Kidney epithelial cell (primary cell): ENCODE measurements around the gene ZNF652. TPM values are rescaled to one million over a fixed set of nuclear protein-coding genes. Genes with fewer than 3 reads are reported as not detected.

Experiments
- DNase-seq: peaks from one replicate; pipeline ENCODE4 v3.0.0-alpha.2; 2010; ENCODE audit warnings: low read depth
- H3K27me3 ChIP-seq: 2 replicates; pipeline ENCODE4 v1.6.0; 2011; ENCODE audit warnings: low read length; ENCODE audit not compliant: control insufficient read depth, insufficient read depth
- H3K36me3 ChIP-seq: 2 replicates; pipeline ENCODE4 v1.5.1; 2011; ENCODE audit warnings: low read length; ENCODE audit not compliant: control insufficient read depth, insufficient read depth
- H3K4me3 ChIP-seq: 2 replicates; pipeline ENCODE4 v1.5.1; 2011; ENCODE audit warnings: low read depth, mild to moderate bottlenecking, control low read depth, low read length
- total RNA-seq: library from RNA; depleted of rRNA; stranded (reverse); fragments of >200 nt; gene quantifications from 2 replicates; pipeline ENCODE4 v1.2.3, GENCODE V29; 2015
- TF ChIP-seq, protein P1 (sequence below): IDR thresholded peaks from 2 replicates; pipeline ENCODE4 v1.5.1; 2011; ENCODE audit warnings: mild to moderate bottlenecking, moderate library complexity, low read length, control low read depth, inconsistent platforms; ENCODE audit not compliant: insufficient read depth, poor library complexity, severe bottlenecking

Gene ZNF652
- total RNA-seq, 1 donor from 2014 or later = 21.4 TPM

DNA sequence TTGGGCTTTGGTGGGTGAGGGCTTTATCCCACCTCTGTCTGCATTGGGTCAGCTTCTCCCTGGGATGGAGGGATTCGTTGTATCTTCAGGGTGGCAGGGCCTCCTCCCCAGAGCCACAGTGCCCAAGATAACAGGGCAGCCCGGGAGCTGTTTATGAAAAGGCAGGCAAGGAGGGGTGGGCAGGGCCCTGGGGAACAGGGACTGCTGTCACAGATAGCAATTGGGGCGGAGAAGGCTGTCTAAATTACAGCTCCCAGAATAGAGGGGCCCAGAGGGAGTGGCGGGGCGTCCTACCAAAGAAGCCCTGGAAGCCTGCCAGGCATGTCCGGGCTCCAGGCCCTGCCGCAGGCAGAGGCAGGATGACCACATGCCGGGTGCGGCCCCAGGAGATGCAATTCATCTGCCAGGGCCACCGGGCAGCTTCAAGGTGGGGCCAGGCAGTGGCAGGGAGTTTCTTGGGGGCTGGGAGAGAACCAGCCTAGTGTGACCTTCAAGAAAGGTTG, 112.7 kb downstream of the ZNF652 start:
- TF ChIP-seq, protein P1, sequence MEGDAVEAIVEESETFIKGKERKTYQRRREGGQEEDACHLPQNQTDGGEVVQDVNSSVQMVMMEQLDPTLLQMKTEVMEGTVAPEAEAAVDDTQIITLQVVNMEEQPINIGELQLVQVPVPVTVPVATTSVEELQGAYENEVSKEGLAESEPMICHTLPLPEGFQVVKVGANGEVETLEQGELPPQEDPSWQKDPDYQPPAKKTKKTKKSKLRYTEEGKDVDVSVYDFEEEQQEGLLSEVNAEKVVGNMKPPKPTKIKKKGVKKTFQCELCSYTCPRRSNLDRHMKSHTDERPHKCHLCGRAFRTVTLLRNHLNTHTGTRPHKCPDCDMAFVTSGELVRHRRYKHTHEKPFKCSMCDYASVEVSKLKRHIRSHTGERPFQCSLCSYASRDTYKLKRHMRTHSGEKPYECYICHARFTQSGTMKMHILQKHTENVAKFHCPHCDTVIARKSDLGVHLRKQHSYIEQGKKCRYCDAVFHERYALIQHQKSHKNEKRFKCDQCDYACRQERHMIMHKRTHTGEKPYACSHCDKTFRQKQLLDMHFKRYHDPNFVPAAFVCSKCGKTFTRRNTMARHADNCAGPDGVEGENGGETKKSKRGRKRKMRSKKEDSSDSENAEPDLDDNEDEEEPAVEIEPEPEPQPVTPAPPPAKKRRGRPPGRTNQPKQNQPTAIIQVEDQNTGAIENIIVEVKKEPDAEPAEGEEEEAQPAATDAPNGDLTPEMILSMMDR = no peak
- H3K4me3 ChIP-seq = no peak overlapping the region
- peaks cover 3% of the 10 kb centered on the region for H3K27me3 ChIP-seq
- H3K36me3 ChIP-seq = no peaks in the 10 kb centered on the region
- DNase-seq = no peak

DNA sequence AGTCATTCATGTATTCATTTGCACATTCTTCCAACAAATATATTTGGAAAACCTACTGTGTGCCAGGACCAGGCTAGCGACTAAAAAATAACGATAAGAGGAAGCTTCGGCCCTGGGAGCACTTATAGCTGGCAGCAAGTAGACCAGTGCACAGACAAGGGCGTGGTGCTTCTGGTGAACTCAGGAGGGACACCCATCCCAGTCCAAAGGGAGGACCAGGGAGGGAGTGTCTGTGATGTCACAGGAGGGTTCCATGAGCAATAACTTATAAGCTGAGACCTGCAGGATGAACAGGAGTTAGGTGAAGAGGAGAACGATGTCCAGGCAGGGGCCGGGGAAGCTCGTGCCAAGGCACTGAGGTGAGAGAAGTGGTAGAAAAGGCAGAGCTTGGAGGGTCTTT, 114.1 kb downstream of the ZNF652 start:
- DNase-seq = no peak
- Histone ChIP-seq H3K27me3 (peaks cover 3% of the 10 kb centered on the region), H3K36me3 (no peaks in the 10 kb centered on the region), H3K4me3 (no peak overlapping the region)
- TF ChIP-seq, protein P1 = no peak

DNA sequence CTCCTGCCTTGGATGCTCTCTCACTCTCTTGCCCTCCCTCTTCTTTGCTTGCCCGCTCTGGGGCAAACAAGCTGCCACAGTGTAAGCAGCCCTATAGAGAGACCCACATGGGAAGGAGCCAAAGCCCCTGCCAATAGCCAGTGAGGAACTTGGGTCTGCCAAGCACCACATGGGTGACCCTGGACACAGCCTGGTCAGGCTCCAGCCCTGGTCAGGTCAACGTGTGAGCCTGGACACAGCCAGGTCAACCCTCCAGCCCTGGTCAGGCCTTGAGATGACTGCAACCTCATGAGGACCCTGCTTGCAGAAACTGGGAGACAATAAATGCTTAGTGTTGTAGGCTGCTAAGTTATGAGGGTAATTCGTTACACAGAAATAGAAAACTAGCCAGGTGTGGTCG, 117.2 kb downstream of the ZNF652 start:
- no peak for DNase-seq
- Histone ChIP-seq H3K4me3 (no peak overlapping the region), H3K27me3 (peaks cover 3% of the 10 kb centered on the region), H3K36me3 (no peaks in the 10 kb centered on the region)
- TF ChIP-seq, protein P1 = no peak

Other genes with a start within 250 kb of the ZNF652 start
- gene B4GALNT2, start 229.5 kb downstream of the ZNF652 start, total RNA-seq = 0.34 and 0.50 TPM in 2 replicates
- gene GNGT2, start 151.7 kb downstream of the ZNF652 start, total RNA-seq = 0.58 TPM in 1 of 2 replicates, not detected in the other
- gene ABI3, start 151.5 kb downstream of the ZNF652 start, total RNA-seq = 0.41 and 0.42 TPM in 2 replicates
- not detected in 2 replicates for gene PHOSPHO1, start 131.5 kb downstream of the ZNF652 start, total RNA-seq
- 137 and 143 TPM in 2 replicates for gene PHB1, start 52.6 kb upstream of the ZNF652 start, total RNA-seq
- 0.04 TPM in 1 of 2 replicates, not detected in the other for gene NGFR, start 133.0 kb upstream of the ZNF652 start, total RNA-seq
- gene NXPH3, start 213.6 kb upstream of the ZNF652 start, total RNA-seq = not detected in 2 replicates